SK-N-SH treated with all-trans-retinoic acid at 6 μM for 48 hours (cell line): ENCODE results near the gene CRYBA1.

Source experiments
- RARB ChIP-seq: fragments of 250-450 bp; sonication (Bioruptor Pico); IDR thresholded peaks from 2 replicates; pipeline ENCODE4 v1.8.0; 2021; ENCODE audit warnings: mild to moderate bottlenecking, moderate library complexity
- ZFP30 ChIP-seq: fragments of 450-650 bp; formaldehyde crosslinking; IDR thresholded peaks from 2 replicates; pipeline ENCODE4 v1.5.0; 2022; ENCODE audit warnings: mild to moderate bottlenecking, moderate library complexity
- ZNF8 ChIP-seq: fragments of 450-650 bp; formaldehyde crosslinking; IDR thresholded peaks from 2 replicates; pipeline ENCODE4 v1.5.0; 2020; ENCODE audit warnings: mild to moderate bottlenecking, moderate library complexity
- TF ChIP-seq, protein P1 (sequence below): fragments of 250-450 bp; sonication (Bioruptor Pico); IDR thresholded peaks from 2 replicates; pipeline ENCODE4 v1.5.1; 2020; ENCODE audit warnings: low read depth, mild to moderate bottlenecking, moderate library complexity
- TF ChIP-seq, protein P2 (sequence below): fragments of 250-450 bp; sonication (Bioruptor Pico); IDR thresholded peaks from 2 replicates; pipeline ENCODE4 v1.8.0; 2021; ENCODE audit warnings: low read depth, mild to moderate bottlenecking, moderate library complexity, borderline replicate concordance

DNA sequence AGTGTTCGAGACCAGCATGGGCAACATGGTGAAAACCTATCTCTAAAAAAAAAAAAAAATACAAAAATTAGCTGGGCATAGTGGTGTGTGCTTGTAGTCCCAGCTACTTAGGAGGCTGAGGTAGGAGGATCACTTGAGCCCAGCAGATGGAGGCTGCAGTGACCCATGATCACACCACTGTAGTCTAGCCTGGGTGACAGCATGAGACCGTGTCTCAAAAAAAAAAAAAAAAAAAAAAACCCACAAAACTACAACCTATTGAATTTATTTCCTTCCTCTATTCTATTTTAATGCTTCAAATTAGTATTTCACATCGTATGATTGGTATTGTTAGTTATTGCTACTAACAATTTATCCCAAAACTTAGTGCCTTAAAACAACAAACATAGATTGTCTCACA is 56.7 kb downstream of the CRYBA1 start:
- TF ChIP-seq RARB (CRISPR knock-in tag) (no peak), ZNF8 (no peak), ZFP30 (CRISPR knock-in tag) (no peak)
- TF ChIP-seq, protein P1, sequence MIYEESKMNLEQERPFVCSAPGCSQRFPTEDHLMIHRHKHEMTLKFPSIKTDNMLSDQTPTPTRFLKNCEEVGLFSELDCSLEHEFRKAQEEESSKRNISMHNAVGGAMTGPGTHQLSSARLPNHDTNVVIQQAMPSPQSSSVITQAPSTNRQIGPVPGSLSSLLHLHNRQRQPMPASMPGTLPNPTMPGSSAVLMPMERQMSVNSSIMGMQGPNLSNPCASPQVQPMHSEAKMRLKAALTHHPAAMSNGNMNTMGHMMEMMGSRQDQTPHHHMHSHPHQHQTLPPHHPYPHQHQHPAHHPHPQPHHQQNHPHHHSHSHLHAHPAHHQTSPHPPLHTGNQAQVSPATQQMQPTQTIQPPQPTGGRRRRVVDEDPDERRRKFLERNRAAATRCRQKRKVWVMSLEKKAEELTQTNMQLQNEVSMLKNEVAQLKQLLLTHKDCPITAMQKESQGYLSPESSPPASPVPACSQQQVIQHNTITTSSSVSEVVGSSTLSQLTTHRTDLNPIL (CRISPR knock-in tag): no peak
- TF ChIP-seq, protein P2, sequence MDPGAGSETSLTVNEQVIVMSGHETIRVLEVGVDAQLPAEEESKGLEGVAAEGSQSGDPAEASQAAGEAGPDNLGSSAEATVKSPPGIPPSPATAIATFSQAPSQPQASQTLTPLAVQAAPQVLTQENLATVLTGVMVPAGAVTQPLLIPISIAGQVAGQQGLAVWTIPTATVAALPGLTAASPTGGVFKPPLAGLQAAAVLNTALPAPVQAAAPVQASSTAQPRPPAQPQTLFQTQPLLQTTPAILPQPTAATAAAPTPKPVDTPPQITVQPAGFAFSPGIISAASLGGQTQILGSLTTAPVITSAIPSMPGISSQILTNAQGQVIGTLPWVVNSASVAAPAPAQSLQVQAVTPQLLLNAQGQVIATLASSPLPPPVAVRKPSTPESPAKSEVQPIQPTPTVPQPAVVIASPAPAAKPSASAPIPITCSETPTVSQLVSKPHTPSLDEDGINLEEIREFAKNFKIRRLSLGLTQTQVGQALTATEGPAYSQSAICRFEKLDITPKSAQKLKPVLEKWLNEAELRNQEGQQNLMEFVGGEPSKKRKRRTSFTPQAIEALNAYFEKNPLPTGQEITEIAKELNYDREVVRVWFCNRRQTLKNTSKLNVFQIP: no peak
